OCI-LY3 (cell line): ENCODE data around the gene C3orf20.

Source experiments
- H2AFZ ChIP-seq: fragments of 200-600, 300-600 bp; shearing (Covaris generic); 2 replicates; pipeline ENCODE4 v1.6.0; 2014; ENCODE audit warnings: antibody characterized with exemption, low read depth, low read length
- H3K27ac ChIP-seq: fragments of 200-600, 300-600 bp; sonication (generic); 2 replicates; pipeline ENCODE4 v1.5.1; 2014; ENCODE audit warnings: mild to moderate bottlenecking, low read length, moderate library complexity, mixed read lengths
- H3K27me3 ChIP-seq: fragments of 200-600, 300-600 bp; sonication (generic); 2 replicates; pipeline ENCODE4 v1.6.1; 2014; ENCODE audit warnings: low read depth, low read length, mixed read lengths
- H3K36me3 ChIP-seq: fragments of 200-600, 300-600 bp; sonication (generic); replicated peaks from 2 replicates; pipeline ENCODE3; 2014; ENCODE audit warnings: low read depth, low read length, mixed read lengths
- H3K4me1 ChIP-seq: fragments of 300-600, 200-600 bp; sonication (generic); 2 replicates; pipeline ENCODE4 v1.6.1; 2014; ENCODE audit warnings: low read length, mixed read lengths
- H3K4me2 ChIP-seq: fragments of 200-600, 300-600 bp; sonication (generic); 2 replicates; pipeline ENCODE4 v1.6.1; 2014; ENCODE audit warnings: low read length, mixed read lengths
- H3K4me3 ChIP-seq: fragments of 300-600, 200-600 bp; sonication (generic); 2 replicates; pipeline ENCODE4 v1.5.1; 2014; ENCODE audit warnings: antibody characterized with exemption, mild to moderate bottlenecking, low read length, moderate library complexity
- H3K79me2 ChIP-seq: fragments of 300-600, 200-600 bp; shearing (Covaris generic); 2 replicates; pipeline ENCODE4 v1.6.1; 2014; ENCODE audit warnings: mild to moderate bottlenecking, low read length, mixed read lengths
- H3K9ac ChIP-seq: fragments of 300-600, 200-600 bp; shearing (Covaris generic); 2 replicates; pipeline ENCODE4 v1.6.0; 2014; ENCODE audit warnings: mild to moderate bottlenecking, low read length, moderate library complexity
- H3K9me3 ChIP-seq: fragments of 200-600, 300-600 bp; shearing (Covaris generic); 2 replicates; pipeline ENCODE4 v1.6.1; 2014; ENCODE audit warnings: low read length, mixed read lengths; ENCODE audit not compliant: insufficient read depth
- H4K20me1 ChIP-seq: fragments of 200-600, 300-600 bp; sonication (generic); 2 replicates; pipeline ENCODE4 v1.6.1; 2016; ENCODE audit warnings: low read length, mixed read lengths; ENCODE audit not compliant: insufficient read depth
- EZH2phosphoT487 ChIP-seq: fragments of 200-600 bp; shearing (Covaris generic); IDR thresholded peaks from 2 replicates; pipeline ENCODE4 v1.6.1; 2018; ENCODE audit warnings: antibody characterized with exemption, mixed run types, low read depth
- TF ChIP-seq, protein P1 (sequence below): fragments of 200-600, 300-600 bp; sonication (generic); IDR thresholded peaks from 2 replicates; pipeline ENCODE4 v1.5.1; 2014; ENCODE audit warnings: antibody characterized with exemption, low read length, low read depth

The C3orf20 gene

DNA sequence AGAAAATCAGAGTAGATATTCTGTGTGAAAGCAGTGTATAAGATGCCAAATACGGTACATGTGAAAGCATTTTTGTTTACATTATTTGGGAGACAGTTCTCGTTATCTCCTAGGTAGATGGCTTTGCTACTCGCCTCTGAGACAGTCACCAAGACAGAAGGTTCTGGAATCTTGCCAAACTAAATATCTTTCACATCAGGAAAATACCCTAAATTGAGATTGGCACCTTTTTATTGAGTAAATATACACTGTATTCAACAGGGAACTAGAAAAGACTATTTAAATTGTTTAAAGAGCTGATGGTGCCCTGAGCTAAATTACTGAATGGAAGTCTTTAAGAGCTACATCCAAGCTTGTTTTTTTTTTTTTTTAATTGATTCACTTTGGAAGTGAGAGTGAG lies 147.2 kb downstream of the C3orf20 start:
- no peaks in the 10 kb centered on the region for H3K9me3 ChIP-seq
- no peaks in the 10 kb centered on the region for H3K79me2 ChIP-seq
- no peak for TF ChIP-seq EZH2phosphoT487
- TF ChIP-seq, protein P1, sequence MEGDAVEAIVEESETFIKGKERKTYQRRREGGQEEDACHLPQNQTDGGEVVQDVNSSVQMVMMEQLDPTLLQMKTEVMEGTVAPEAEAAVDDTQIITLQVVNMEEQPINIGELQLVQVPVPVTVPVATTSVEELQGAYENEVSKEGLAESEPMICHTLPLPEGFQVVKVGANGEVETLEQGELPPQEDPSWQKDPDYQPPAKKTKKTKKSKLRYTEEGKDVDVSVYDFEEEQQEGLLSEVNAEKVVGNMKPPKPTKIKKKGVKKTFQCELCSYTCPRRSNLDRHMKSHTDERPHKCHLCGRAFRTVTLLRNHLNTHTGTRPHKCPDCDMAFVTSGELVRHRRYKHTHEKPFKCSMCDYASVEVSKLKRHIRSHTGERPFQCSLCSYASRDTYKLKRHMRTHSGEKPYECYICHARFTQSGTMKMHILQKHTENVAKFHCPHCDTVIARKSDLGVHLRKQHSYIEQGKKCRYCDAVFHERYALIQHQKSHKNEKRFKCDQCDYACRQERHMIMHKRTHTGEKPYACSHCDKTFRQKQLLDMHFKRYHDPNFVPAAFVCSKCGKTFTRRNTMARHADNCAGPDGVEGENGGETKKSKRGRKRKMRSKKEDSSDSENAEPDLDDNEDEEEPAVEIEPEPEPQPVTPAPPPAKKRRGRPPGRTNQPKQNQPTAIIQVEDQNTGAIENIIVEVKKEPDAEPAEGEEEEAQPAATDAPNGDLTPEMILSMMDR, result no peak
- H3K27me3 ChIP-seq, result peaks cover 55% of the 10 kb centered on the region
- H3K36me3 ChIP-seq, result no peaks in the 10 kb centered on the region
- no peaks in the 10 kb centered on the region for H3K4me1 ChIP-seq
- H4K20me1 ChIP-seq, result no peaks in the 10 kb centered on the region
- H3K9ac ChIP-seq, result no peak overlapping the region
- no peak overlapping the region for H3K4me2 ChIP-seq
- no peak overlapping the region for H2AFZ ChIP-seq
- H3K27ac ChIP-seq, result no peak overlapping the region
- H3K4me3 ChIP-seq, result no peak overlapping the region
